HG02870 (cell line): ENCODE measurements around the gene SERPINA12.

Source experiments
- ATAC-seq: cut with Tn5 transposase; IDR thresholded peaks from one replicate; pipeline ENCODE4 v1.9.1; 2021; ENCODE audit warnings: mild to moderate bottlenecking, moderate library complexity; ENCODE audit not compliant: unreplicated experiment

Gene SERPINA12

DNA sequence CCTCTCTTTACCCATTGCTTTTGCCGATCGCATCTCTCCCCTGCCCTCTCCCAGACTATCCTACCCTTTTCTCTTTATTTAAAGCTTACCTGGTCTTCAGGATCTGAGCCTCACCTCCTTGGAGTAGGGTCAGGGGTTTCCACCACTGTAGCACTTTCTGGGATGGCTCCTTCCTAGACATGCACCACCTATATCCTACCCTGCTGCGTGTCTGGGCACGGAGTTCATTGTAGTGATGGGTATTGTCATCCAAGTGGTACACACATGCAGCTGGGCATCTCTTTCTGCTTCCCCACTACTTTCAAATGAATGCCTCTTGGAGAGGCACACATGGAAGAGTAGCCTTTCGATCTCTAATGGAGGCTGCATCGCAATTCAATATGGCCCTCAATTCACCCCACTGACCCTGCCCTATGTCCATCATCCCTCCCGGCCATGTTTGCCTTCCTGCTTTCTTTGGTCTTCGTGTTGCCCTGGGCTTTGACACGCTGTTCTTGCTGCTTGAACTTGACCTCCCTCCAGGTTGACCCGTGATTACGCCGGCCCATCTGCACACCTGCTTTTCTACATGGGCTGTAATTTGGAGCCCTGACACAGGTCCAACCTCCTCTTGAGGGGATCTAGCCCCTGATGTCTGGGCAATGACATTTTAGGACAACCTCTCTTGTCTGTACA is 67.6 kb downstream of the SERPINA12 start:
- no peak for ATAC-seq

DNA sequence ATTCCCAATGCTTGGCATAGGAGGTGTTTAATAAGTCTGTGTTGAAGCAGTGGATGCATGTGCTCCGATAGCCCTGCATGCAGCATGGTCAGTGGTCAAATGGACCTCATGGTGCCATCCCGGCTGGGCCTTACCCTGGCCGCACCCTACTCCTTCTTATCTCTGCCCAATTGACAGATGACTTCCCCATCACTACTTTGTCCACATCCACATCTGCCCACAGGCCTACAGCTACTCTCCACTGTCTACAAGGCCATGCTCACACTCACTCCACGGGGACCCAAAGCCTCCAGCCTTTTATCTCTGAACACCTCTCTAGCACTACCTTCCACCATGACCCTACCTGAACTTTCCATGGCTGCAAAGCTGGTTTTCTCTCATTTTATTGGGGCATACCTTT is 68.1 kb downstream of the SERPINA12 start:
- ATAC-seq, result no peak

DNA sequence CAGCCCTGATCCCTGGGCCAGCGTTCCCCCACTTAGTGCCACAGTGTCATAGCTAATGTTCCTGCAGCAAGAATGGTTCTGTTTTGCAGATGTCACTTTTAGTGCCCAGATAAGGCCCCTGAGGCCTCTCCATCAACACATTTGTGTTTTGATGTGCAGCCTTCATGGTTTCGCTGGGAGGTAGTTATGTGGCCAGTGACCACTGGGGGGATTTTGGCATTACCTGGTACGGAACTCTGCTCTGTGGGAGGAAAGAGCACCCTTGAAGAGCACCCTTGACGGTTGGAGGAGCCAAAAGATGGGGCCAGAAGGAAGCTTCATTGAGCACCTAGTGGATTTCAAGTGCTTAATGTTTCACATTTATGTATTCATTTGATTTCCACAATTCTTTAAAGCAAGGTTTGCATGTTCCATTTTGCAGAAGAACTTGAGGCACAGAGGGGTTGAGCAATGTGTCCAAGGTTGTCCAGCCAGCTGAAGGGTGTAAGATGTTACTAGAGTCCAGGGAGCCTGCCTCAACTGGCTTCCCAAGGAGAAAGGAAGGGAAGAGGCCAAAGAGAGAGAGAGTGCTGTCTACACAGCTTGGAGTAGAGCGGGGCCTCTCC is 69.7 kb downstream of the SERPINA12 start:
- ATAC-seq, result no peak
